PFSK-1 (cell line): ENCODE measurements around the gene EEF1AKMT2.

Experiments
- FOXP2 ChIP-seq: optimal IDR thresholded peaks from 2 replicates; pipeline ENCODE3; 2011; ENCODE audit warnings: borderline replicate concordance, control low read depth, inconsistent platforms; ENCODE audit not compliant: insufficient read depth; ENCODE audit errors: extremely low read length, extremely low read depth
- POLR2AphosphoS5 ChIP-seq: IDR thresholded peaks from 2 replicates; pipeline ENCODE4 v1.6.1; 2012; ENCODE audit warnings: low read depth, mild to moderate bottlenecking, control low read depth, low read length, moderate library complexity
- REST ChIP-seq, 2 experiments: IDR thresholded peaks; 2 replicates each; pipeline versions ENCODE4 v1.6.1 to v1.8.0; 2011 to 2012; ENCODE audit warnings: low read depth in 2 of 2, low read length in 2 of 2, control low read depth in 1 of 2, inconsistent platforms in 1 of 2, mild to moderate bottlenecking in 1 of 2, moderate library complexity in 1 of 2; ENCODE audit not compliant: insufficient read depth in 1 of 2
- SIN3A ChIP-seq: IDR thresholded peaks from 2 replicates; pipeline ENCODE4 v1.6.1; 2012; ENCODE audit warnings: mild to moderate bottlenecking, low read length, moderate library complexity, borderline replicate concordance; ENCODE audit not compliant: insufficient read depth
- TAF1 ChIP-seq: IDR thresholded peaks from 2 replicates; pipeline ENCODE4 v1.6.1; 2012; ENCODE audit warnings: low read length, control low read depth, borderline replicate concordance; ENCODE audit not compliant: insufficient read depth

Gene EEF1AKMT2

GRCh38 chr10:124741281-124741921, 50.3 kb downstream of the EEF1AKMT2 start:
- no peak for TF ChIP-seq FOXP2
- TF ChIP-seq SIN3A: no peak
- no peak for TF ChIP-seq TAF1
- no peak for TF ChIP-seq REST (IDR thresholded peaks at IDR 0.05; ENCODE audit: insufficient read depth in 1 of 2, low read depth in 2 of 2, low read length in 2 of 2)
- no peak for TF ChIP-seq POLR2AphosphoS5

GRCh38 chr10:124740369-124741280, 51.1 kb downstream of the EEF1AKMT2 start:
- TF ChIP-seq SIN3A: no peak
- no peak for TF ChIP-seq FOXP2
- TF ChIP-seq REST (IDR thresholded peaks at IDR 0.05; ENCODE audit: insufficient read depth in 1 of 2, low read depth in 2 of 2, low read length in 2 of 2): no peak
- no peak for TF ChIP-seq POLR2AphosphoS5
- TF ChIP-seq TAF1: no peak

- TF ChIP-seq TAF1: no peak
- TF ChIP-seq REST (IDR thresholded peaks at IDR 0.05; ENCODE audit: insufficient read depth in 1 of 2, low read depth in 2 of 2, low read length in 2 of 2): no peak
- no peak for TF ChIP-seq SIN3A
- no peak for TF ChIP-seq FOXP2
- no peak for TF ChIP-seq POLR2AphosphoS5
These were observed 51.7 kb downstream of the EEF1AKMT2 start for GRCh38 chr10:124739986-124740368.

GRCh38 chr10:124739119-124739921, 52.4 kb downstream of the EEF1AKMT2 start:
- TF ChIP-seq SIN3A (no peak), POLR2AphosphoS5 (no peak), FOXP2 (no peak), TAF1 (no peak), REST (IDR thresholded peaks at IDR 0.05; ENCODE audit: insufficient read depth in 1 of 2, low read depth in 2 of 2, low read length in 2 of 2) (no peak)
